SKM-1 treated with dmso at 0.1 percent for 144 hours (cell line): ENCODE data around the gene CCT4.
"Not testable (repeated sequence)": the region's sequence is repeated elsewhere in the genome, so short reads cannot be mapped to it uniquely, and the experiment has no call there.

Experiments used
- DNase-seq: peaks from one replicate; lab custom pipeline; 2025; ENCODE audit not compliant: unreplicated experiment; lab: John Stamatoyannopoulos, UW

Gene CCT4

DNA sequence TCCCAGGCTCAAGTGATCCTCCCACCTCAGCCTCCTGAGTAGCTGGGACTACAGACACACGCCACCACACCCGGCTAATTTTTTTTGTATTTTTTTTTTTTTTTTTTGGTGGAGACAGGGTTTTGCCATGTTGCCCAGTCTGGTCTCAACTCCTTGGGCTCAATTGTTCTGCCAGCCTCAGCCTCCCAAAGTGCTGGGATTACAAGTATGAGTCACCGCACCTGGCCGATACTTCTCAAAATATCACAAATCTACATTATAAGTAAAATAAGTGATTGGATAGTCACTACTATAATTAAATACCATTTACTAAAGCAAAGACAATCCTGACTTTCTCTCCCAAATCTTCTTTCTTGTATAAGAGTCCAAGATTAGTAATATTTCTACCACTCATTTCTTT lies 9.1 kb downstream of the CCT4 start:
- DNase-seq = not testable (repeated sequence)

DNA sequence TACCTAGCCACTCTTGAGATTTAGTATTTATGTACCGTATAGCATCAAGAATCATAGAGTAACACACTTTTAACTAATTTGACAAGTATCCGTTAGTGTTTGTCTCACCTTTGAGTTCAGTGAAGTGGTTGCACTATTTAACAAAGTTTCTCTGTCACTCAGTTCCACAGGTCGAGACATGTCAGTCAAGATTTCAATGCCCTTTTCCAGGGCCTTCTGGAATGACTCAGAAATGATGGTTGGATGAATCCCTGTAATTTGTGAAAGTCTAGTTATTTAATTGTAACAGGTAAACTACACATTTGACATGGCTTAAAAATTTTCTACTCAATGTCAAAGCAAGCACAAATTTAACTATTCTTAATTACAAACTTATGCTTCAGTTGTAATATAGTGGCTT lies 9.7 kb downstream of the CCT4 start:
- no peak for DNase-seq

DNA sequence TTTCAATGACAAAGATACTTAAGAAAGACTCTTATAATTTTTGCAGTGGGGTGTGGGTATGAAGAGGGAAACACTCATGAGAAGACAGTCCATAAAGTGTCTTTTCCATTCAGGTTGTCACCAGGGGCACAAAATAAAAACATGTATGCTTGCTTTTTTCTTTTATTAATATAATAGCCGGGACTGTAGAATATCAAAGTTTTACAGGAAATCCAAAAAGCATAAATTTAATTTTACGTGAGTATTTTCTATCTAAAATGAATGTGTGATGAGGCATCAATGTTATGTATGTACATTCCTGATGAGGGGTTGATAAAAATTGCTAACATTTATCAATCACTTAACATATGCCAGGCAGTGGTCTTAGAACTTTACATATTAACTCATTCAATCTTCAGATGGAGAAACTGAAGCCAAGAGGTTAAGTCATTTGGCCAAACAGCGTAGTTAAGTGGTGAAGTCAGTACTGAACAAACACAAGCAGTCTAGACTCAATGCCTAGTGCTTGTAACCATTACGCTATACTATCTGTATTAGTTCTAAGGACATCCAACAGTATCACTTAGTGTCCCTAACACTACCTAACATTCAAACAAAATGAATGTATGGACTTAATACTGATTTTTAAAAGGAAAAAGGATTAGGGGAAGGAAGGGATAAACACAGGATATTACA lies 10.7 kb downstream of the CCT4 start:
- DNase-seq = no peak

DNA sequence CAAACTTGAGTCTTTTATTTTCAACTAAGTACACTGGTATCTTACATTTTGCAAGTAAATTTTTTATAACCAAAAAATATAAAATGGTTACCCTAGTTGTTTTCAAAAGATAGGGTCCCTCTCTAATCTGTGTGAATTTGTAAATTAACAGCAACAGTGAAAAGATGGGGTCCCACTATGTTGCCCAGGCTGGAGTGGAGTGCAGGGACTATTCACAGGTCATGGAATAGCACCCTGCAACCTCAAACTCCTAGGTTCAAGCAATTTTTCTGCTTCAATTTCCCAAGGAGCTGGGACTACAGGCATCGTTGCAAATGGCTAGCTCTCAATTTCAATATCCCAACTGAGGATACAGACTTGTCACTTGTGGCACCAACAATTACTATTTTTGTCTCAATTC lies 12.1 kb downstream of the CCT4 start:
- DNase-seq = no peak

DNA sequence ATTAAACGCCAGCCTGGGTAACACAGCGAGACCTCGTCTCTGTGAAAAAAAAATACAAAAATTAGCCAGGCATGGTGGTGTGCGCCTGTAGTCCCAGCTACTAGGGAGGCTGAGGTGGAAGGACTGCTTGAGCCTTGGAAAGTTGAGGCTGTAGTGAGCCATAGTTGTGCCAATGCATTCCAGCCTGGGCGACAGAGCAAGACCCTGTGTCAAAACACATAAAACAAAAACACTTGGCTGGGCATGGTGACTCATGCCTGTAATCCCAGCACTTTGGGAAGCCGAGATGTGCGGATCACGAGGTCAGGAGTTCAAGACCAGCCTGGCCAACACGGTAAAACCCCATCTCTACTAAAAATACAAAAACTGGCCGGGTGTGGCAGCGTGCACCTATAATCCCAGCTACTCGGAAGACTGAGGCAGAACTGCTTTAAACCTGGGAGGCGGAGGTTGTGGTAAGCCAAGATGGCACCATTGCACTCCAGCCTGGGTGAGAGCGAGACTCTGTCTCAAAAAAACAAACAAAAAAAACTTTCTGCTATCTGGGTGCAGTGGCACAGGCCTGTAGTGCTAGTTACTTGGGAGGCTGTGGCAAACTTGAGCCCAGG lies 21.9 kb downstream of the CCT4 start:
- DNase-seq = not testable (repeated sequence)

DNA sequence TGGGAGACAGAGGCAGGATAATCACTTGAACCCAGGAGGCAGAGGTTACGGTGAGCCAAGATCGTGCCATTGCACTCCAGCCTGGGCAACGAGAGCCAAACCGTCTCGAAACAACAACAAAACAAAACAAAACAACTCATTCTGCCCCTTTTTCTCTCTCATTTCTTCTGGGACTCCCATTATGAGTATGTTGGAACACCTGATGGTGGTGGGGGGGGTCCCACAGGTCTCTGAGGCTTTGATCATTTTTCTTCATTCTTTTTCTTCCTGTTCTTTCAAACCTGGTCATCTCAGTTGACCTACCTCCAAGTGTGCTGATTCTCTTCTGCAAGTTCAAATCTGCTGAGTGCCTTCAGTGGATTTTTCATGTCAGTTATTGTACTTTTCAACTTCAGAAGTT lies 26.4 kb downstream of the CCT4 start:
- no peak for DNase-seq

DNA sequence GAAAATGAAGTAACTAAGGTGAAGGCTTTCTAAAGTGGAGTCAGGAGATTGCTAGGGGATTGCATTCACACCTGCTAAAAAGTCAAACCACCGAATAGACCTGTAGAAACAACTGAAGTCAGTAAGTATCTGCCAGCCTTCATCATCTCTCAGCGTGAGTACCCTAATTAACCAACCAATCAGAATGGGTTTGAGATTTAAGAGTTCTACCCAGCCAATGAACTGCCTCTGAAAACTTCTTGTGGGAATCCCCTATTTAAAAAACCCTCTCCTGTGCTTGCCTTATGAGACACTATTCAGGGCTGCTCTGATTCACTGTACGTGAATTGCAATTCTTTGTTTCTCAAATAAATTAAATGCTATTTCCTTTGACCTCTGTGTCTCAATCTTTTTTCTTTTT lies 31.2 kb downstream of the CCT4 start:
- no peak for DNase-seq

DNA sequence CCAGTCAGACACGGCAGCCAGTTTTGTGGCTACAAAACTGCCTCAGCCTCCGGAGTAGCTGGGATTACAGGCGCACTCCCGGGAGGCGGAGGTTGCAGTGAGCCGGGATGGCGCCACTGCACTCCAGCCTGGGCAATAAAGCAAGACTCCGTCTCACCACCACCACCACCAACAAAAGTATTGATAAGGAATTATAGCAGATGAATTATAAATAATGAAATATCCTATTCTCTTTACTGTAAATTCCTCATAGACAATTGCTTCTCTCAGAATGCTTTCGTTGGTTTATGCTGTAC lies 33.2 kb downstream of the CCT4 start:
- DNase-seq = no peak

DNA sequence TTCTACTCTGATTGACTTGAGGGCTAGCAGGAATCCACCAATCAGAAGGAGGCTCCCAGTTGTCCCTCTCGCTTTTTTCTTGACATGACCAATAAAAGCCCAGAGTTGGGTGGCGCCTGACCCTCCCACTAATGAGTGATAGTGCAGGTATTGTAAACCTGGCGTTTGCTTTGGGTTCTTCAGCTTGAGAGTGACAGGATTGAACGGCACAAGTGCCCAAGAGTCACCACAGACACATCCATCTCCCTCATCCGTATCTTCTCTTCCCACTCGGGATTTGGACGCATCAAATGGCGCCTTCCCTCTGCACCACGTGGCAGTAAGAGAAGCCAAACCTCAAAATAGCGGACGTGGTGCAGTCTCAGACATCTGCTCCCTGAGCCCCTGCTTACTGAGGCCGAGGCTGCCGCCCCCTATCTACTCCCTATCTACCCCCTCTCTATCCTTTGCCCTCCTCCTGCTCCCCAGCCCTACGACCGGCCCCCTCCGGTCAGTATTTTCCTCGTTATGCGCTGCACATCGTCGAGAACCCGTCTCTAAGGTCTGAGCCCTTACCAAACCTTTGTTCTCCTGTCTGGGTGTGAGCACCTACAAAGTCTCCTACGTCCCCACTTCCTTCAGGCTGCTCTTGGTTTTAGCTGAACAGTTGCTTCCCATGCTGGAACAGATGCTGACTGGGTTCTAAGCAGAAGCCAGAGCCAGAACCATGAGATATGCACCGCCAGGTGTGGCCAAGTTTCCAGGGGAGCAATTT lies 33.7 kb downstream of the CCT4 start:
- peak; percentile 92 for DNase-seq

DNA sequence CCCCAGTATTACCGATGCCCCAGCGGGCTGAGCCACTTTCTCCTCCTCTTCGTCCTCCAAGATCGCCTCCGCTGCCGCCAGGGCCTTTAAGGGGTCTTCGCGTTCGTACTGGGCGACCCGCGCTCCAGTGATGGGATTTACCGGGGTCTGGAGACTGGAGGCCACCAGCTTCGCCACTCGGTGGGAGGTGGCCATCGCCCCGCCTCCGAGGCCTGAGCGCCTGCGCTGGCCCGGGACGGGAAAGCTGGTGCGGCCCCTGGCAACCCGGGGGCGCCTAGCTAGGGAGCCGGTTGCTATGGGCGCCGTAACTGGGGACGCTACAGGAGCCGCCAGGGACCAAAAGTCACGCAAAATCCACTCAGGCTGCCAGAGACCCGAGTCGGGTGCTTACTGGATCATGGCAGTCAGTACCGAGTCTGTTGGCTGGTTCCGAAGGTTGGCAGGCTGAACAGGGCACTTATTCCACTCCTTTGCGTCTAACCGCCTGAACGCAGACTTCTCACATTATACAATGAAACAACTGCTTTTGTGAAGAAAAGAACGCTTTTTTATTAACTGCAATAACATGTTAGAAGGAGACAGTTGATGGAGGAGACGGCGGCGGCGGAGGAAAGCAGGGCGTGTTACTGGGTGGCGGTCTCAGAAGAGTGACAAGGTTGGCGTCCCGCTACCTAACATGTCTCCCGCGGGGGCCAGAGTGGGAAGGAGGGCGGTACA lies 34.5 kb downstream of the CCT4 start, which contains the start of gene FAM161A:
TSS of gene FAM161A (minus strand) at position 214 of the 717 bp plus-strand sequence. CDS start at position 195, 19 bp downstream.
- DNase-seq = peak; percentile 82

DNA sequence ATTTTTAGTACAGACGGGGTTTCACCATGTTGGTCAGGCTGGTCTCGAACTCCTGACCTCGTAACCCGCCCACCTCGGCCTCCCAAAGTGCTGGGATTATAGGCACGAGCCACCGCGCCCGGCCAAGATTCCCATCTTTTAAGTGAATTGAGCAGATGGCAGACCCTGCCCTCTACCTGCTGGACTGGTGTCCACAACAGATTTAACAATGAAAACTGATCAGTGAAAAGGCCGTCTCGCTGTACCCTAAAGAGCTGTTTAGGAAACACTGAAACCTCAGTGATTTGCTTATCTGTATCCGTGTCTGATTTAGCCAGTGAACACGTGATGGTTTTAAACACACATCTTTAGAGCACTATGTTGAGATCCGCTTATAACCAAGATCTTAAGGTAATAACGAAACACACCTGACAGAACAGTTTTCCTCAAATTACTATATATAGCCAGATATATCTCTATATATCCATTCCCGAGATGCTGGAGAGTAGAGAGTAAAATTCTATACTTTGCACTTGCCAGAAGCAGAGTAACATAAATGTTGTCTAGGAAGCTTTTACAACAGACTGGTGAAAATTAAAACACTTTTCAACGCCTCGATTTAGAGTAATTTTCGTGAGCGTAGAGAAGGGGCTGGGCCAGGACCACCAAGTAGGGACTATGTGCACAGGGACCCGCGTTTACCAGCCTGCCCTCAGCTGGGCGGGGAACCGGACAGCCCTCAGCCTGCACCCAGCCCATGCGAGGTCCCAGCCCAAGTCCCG lies 35.2 kb downstream of the CCT4 start:
- DNase-seq = no peak

DNA sequence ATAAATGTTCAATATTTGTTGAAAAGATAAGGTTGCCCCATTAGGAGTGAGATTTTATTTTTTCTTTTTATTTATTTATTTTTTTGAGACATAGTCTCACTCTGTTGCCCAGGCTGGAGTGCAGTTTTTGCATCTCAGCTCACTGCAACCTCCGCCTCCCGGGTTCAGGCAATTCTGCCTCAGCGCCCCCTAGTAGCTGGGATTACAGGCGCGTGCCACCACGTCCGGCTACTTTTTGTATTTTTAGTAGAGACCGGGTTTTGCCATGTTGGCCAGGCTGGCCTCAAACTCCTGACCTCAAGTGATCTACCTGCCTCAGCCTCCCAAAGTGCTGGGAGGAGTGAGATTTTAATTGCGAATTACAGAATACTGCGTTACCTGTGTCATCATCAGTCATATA lies 37.2 kb downstream of the CCT4 start:
- not testable (repeated sequence) for DNase-seq

DNA sequence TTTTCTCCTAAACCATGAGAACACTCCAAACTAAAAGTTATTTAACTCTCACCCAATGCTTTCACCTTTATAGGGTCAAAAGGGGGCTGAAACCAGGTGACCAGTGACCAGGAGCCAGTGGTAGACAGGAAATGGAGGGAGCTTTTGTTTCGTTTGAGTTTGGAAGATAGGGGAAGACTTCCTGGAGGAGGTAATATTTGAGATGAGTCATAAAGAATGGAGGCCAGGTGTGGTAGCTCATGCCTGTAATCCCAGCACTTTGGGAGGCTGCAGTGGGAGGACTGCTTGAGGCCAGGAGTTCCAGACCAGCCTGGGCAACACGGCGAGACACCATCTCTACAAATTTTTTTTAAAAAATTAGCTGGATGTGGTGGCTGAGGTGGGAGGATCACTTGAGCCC lies 43.1 kb downstream of the CCT4 start:
- DNase-seq = no peak

DNA sequence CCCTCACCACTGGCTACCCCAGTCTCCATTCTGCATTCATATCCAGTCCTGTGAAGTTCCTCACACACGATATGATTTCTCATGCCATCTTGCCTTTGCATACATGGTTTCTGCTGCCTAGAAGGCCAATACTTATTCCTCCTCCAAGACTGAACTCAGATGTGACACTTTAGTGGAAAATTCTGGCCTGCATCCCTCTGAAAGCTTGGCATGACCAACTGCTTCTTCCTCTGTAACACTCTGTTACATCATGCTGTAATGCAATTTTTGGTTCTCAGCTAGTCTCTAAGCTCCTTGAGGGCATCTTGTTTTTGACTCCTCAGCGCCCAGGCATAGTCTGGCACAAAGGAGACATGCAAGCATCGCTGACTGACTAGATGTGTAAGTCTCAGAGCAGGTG lies 47.2 kb downstream of the CCT4 start:
- no peak for DNase-seq

DNA sequence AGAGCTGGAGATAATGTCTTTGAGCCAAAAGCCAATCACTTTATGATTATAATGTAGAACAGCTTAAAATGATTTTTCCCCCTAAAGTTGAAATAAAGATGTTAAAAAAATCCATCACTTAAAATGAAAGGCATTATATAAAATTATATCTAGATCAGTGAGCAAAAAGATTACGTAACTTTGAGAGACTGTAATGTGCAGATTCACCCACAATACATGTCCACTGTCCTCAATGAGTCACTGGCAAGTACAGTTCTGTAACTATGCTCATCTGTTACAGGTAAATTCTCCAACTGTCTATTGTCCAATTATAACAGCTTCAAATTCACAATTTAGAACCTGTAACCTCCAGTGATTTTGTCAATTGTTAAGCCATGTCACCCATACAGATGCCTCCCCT lies 53.6 kb downstream of the CCT4 start:
- no peak for DNase-seq

DNA sequence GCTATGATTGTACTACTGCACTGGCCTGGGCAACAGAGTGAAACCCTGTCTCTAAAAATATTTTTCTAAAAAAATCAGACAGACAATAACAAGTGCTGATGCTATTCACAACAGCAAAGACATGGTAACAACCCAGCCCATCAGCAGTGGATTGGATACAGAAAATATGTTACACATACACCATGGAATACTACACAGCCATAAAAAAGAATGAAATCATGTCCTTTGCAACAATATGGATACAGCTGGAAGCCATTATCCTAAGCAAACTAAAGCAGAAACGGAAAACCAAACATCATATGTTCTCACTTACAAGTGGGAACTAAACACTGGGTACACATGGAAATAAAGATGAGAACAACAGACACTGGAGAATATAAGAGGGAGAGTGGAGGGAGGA lies 54.5 kb downstream of the CCT4 start:
- no peak for DNase-seq

DNA sequence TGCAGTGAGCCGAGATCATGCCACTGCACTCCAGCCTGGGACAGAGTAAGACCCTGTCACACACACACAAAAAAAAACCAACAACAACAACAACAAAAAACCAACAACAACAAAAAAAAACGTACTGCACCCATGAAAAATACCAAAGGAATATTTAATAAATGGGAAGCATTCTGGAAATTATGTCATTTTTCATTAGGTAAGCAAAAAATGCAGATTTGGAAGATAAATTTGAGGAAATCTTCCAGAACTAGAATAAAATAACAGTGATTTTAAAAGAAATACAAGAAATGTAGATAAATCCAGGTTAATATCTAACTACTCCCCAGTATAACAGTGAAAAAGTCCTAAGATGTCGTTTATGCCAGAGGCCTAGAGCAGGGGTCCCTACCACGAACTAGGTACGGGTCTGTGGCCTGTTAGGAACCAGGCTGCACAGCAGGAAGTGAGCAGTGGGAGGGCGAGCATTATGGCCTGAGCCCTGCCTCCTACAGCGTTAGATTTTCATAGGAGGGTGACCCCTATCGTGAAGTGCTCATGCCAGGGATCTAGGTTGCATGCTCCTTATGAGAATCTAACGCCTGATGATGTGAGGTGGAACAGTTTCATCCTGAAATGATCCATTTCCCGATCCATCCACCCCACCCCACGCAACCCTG lies 56.1 kb downstream of the CCT4 start:
- DNase-seq = no peak

DNA sequence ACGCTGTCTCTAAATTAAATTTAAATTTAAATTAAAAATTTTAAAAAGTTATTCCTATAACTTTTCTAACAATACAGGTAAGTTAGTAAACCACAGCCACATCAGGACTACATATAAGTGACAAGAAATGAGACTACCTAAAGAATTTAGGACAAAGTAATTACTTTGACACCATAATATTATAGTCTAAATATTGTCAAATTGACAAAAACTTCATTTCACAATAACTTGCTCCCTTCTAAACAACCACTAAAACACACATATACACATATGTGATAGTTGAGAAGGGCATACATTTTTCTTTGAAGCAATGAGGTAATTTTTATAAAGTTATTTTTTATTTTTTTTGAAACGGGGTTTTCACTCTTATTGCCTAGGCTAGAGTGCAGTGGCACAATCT lies 66.2 kb downstream of the CCT4 start:
- no peak for DNase-seq
